IMR-90 (cell line): ENCODE data around the gene GRID1. TPM values are rescaled to one million over a fixed set of nuclear protein-coding genes. Genes with fewer than 3 reads are reported as not detected.

Experiments used
- ATAC-seq: fragments of 200-7000 bp; cut with Tn5 transposase; 2 replicates; pipeline ENCODE4 v1.9.1; 2020; ENCODE audit warnings: low read depth, mild to moderate bottlenecking, moderate library complexity
- BruUV-seq: library from RNA; stranded (reverse); fragments of 400-500 nt; replicated peaks from 2 replicates; lab custom pipeline; 2021; lab: Mats Ljungman, UMichigan
- CTCF ChIA-PET: fragments of 300-600 bp; formaldehyde crosslinking; extraction: SDS; loops from one replicate; lab custom pipeline; 2021; ENCODE audit warnings: antibody characterized with exemption; lab: Yijun Ruan, JAX
- POLR2A ChIA-PET: fragments of 300-600 bp; sonication (Branson Sonifier 250); formaldehyde crosslinking; loops from one replicate; lab custom pipeline; 2022; ENCODE audit warnings: antibody characterized with exemption; ENCODE audit not compliant: unreplicated experiment; lab: Charles Lee
- DNase-seq: peaks from one replicate; pipeline ENCODE4 v3.0.0; 2013
- H2AFZ ChIP-seq: replicated peaks from 2 replicates; pipeline ENCODE3; 2013; ENCODE audit warnings: low read length, mild to moderate bottlenecking; ENCODE audit not compliant: poor library complexity
- H2AK5ac ChIP-seq: 2 replicates; pipeline ENCODE4 v1.6.1; 2013; ENCODE audit warnings: low read depth, low read length, inconsistent platforms
- H2AK9ac ChIP-seq: replicated peaks from 2 replicates; pipeline ENCODE3; 2013; ENCODE audit warnings: mild to moderate bottlenecking, low read depth, low read length, moderate library complexity; ENCODE audit not compliant: poor library complexity
- H2BK120ac ChIP-seq: 2 replicates; pipeline ENCODE4 v1.6.1; 2013; ENCODE audit warnings: low read depth, low read length, inconsistent platforms
- H2BK15ac ChIP-seq: 3 replicates; pipeline ENCODE4 v1.6.1; 2013; ENCODE audit warnings: low read depth, low read length, inconsistent platforms
- H2BK20ac ChIP-seq: 2 replicates; pipeline ENCODE4 v1.6.1; 2013; ENCODE audit warnings: low read depth, mild to moderate bottlenecking, inconsistent platforms, low read length, moderate library complexity
- H2BK5ac ChIP-seq: 2 replicates; pipeline ENCODE4 v1.6.1; 2013; ENCODE audit warnings: mild to moderate bottlenecking, low read depth, low read length, inconsistent platforms; ENCODE audit not compliant: poor library complexity, severe bottlenecking
- H3K14ac ChIP-seq: replicated peaks from 2 replicates; pipeline ENCODE4 v1.6.1; 2013; ENCODE audit warnings: low read depth, low read length, inconsistent platforms
- H3K18ac ChIP-seq: 2 replicates; pipeline ENCODE4 v1.6.1; 2013; ENCODE audit warnings: low read depth, low read length, control low read depth
- H3K23ac ChIP-seq: 2 replicates; pipeline ENCODE4 v1.6.1; 2013; ENCODE audit warnings: low read depth, low read length, inconsistent platforms
- H3K27ac ChIP-seq: 2 replicates; pipeline ENCODE4 v1.5.1; 2013; ENCODE audit warnings: mild to moderate bottlenecking, control low read depth, low read length; ENCODE audit not compliant: insufficient read depth
- H3K27me3 ChIP-seq: 2 replicates; pipeline ENCODE4 v1.6.1; 2013; ENCODE audit warnings: low read length; ENCODE audit not compliant: control insufficient read depth, insufficient read depth
- H3K36me3 ChIP-seq: 2 replicates; pipeline ENCODE4 v1.6.1; 2013; ENCODE audit warnings: low read length, mixed read lengths; ENCODE audit not compliant: control insufficient read depth, insufficient read depth
- H3K4ac ChIP-seq: 2 replicates; pipeline ENCODE4 v1.6.1; 2013; ENCODE audit warnings: low read depth, low read length, inconsistent platforms
- H3K4me1 ChIP-seq: 2 replicates; pipeline ENCODE4 v1.6.1; 2013; ENCODE audit warnings: low read length, mixed read lengths; ENCODE audit not compliant: control insufficient read depth, insufficient read depth
- H3K4me2 ChIP-seq: 2 replicates; pipeline ENCODE4 v1.6.1; 2013; ENCODE audit warnings: low read depth, mild to moderate bottlenecking, control low read depth, low read length, moderate library complexity
- H3K4me3 ChIP-seq: 2 replicates; pipeline ENCODE4 v1.5.1; 2013; ENCODE audit warnings: low read depth, mild to moderate bottlenecking, control low read depth, low read length, moderate library complexity; ENCODE audit not compliant: insufficient read depth
- H3K56ac ChIP-seq: 2 replicates; pipeline ENCODE4 v1.6.1; 2013; ENCODE audit warnings: low read length, inconsistent platforms; ENCODE audit not compliant: insufficient read depth; ENCODE audit errors: extremely low read depth
- H3K79me1 ChIP-seq, 2 experiments: 2 replicates each; pipeline ENCODE4 v1.6.1; 2013; ENCODE audit warnings: low read length in 2 of 2, inconsistent platforms in 1 of 2, low read depth in 1 of 2
- H3K9ac ChIP-seq: 2 replicates; pipeline ENCODE4 v1.6.1; 2013; ENCODE audit warnings: low read depth, low read length, control low read depth
- H3K9me1 ChIP-seq: 2 replicates; pipeline ENCODE4 v1.6.1; 2013; ENCODE audit warnings: low read length, inconsistent platforms; ENCODE audit not compliant: insufficient read depth
- H3K9me3 ChIP-seq: 2 replicates; pipeline ENCODE4 v1.6.1; 2013; ENCODE audit warnings: low read length; ENCODE audit not compliant: control insufficient read depth, insufficient read depth
- H4K20me1 ChIP-seq: 2 replicates; pipeline ENCODE4 v1.6.1; 2013; ENCODE audit warnings: low read length, inconsistent platforms; ENCODE audit not compliant: insufficient read depth
- H4K5ac ChIP-seq: 2 replicates; pipeline ENCODE4 v1.6.1; 2013; ENCODE audit warnings: mild to moderate bottlenecking, low read depth, low read length, control low read depth
- H4K8ac ChIP-seq, 2 experiments: 2 replicates each; pipeline ENCODE4 v1.6.1; 2013; ENCODE audit warnings: low read depth in 2 of 2, low read length in 2 of 2, control low read depth in 1 of 2, inconsistent platforms in 1 of 2
- H4K91ac ChIP-seq: 2 replicates; pipeline ENCODE4 v1.6.1; 2013; ENCODE audit warnings: low read depth, low read length, inconsistent platforms; ENCODE audit not compliant: insufficient read depth
- BHLHE40 ChIP-seq: fragments of 150-350 bp; IDR thresholded peaks from 2 replicates; pipeline ENCODE4 v1.6.1; 2016; ENCODE audit warnings: mild to moderate bottlenecking, low read depth, low read length
- CEBPB ChIP-seq: IDR thresholded peaks from 2 replicates; pipeline ENCODE4 v1.6.1; 2012; ENCODE audit warnings: low read depth, low read length, improper control_type of control experiment
- CHD1 ChIP-seq: IDR thresholded peaks from 2 replicates; pipeline ENCODE4 v1.6.1; 2012; ENCODE audit warnings: low read depth, low read length, improper control_type of control experiment
- MAFK ChIP-seq: IDR thresholded peaks from 2 replicates; pipeline ENCODE4 v1.6.1; 2012; ENCODE audit warnings: low read depth, low read length, improper control_type of control experiment
- RAD21 ChIP-seq: IDR thresholded peaks from 2 replicates; pipeline ENCODE4 v1.6.1; 2012; ENCODE audit warnings: low read length, improper control_type of control experiment
- WGBS, 2 experiments: methylation state at CpG; one replicate each; pipeline versions ENCODE4 v1.1.5 to v1.1.7; 2013; ENCODE audit warnings: missing lambda C conversion rate in 2 of 2; ENCODE audit not compliant: insufficient read length in 1 of 2; ENCODE audit errors: extremely low coverage in 2 of 2; 5-methylcytosine and 5-hydroxymethylcytosine counted together
- dilution Hi-C: fragments of 300-500 bp; cut with HindIII; formaldehyde crosslinking; loops from one replicate; pipeline ENCODE4 v1.14.3; 2018; ENCODE audit warnings: low sequenced_read_pairs; ENCODE audit not compliant: unreplicated experiment
- in situ Hi-C: fragments of 300-500 bp; cut with MboI; formaldehyde crosslinking; loops from 3 replicates; pipeline ENCODE4 v1.14.3; 2019; ENCODE audit warnings: low sequenced_read_pairs, inconsistent platforms, mixed read lengths
- intact Hi-C: fragments of 100-400 bp; cut with micrococcal nuclease; formaldehyde crosslinking; loops from 2 replicates; pipeline ENCODE4 v1.10.0; 2022
- polyA plus RNA-seq, 3 experiments: library from polyadenylated mRNA; depleted of rRNA; stranded (reverse); fragments of >200 nt; gene quantifications; 2 replicates each; pipeline ENCODE4 v1.2.3, GENCODE V29; 2012; ENCODE audit warnings: low replicate concordance in 1 of 3
- total RNA-seq: library from RNA; depleted of rRNA; stranded (reverse); fragments of >200 nt; gene quantifications from 2 replicates; pipeline ENCODE4 v1.2.3, GENCODE V29; 2012

GRID1 gene
- total and polyA plus RNA-seq, 2 of the 4 experiments (the other 2 are of a cell fraction): not detected

DNA sequence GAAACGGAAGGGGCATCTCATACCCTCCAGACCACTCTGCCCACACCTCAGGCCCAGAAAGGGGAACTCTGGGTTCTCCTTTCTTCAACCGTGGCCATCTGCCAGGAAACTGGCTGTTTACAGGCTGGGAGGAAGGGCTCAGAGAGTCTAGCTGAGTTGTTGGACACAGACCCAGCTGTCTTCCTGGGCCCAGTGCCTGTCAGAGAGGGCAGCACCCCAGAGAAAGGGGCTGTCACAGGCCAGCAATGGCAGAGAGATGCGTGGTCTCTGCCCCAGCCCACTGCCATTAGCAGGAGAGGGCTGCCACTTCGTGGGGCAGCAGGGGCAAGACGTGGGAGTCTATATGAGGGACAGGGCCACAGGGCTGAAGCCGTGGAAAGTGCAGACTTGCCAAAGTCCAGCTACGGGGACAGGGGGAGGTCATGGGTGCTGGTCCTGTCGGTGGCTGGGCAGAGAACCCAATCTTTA lies 11.0 kb downstream of the GRID1 start:
- Histone ChIP-seq H4K5ac (no peak overlapping the region), H4K20me1 (no peaks in the 10 kb centered on the region)

More for the DNA sequence above, 11.0 kb downstream of the GRID1 start:
- Histone ChIP-seq H4K8ac (no peak overlapping the region), H3K27me3 (peaks cover 20% of the 10 kb centered on the region), H3K14ac (no peak overlapping the region), H3K79me1 (no peaks in the 10 kb centered on the region), H3K27ac (no peak overlapping the region), H3K18ac (no peak overlapping the region), H2BK120ac (no peak overlapping the region), H3K36me3 (no peaks in the 10 kb centered on the region), H3K9me3 (no peaks in the 10 kb centered on the region), H3K9me1 (no peaks in the 10 kb centered on the region), H3K4me1 (no peaks in the 10 kb centered on the region), H2AFZ (peak overlapping the region; percentile 21), H2AK5ac (no peak overlapping the region), H3K9ac (no peak overlapping the region), H4K91ac (no peak overlapping the region), H2BK20ac (no peak overlapping the region), H2AK9ac (no peak overlapping the region), H3K4me3 (no peak overlapping the region), H3K23ac (no peak overlapping the region), H3K4me2 (no peak overlapping the region), H2BK15ac (no peak overlapping the region), H3K56ac (no peak overlapping the region), H2BK5ac (no peak overlapping the region), H3K4ac (no peak overlapping the region)
- 23% methylated on average over 4 of the region's 8 CpGs; no CpG with 5 or more reads in 1 of the 2 experiments for WGBS, 2 experiments
- DNase-seq (no peak), ATAC-seq (no peak)
- dilution Hi-C loops (no loop called here), in situ Hi-C loops (no loop called here), intact Hi-C loops (no loop called here)
- TF ChIP-seq MAFK (no peak), CHD1 (no peak), CEBPB (no peak), RAD21 (no peak), BHLHE40 (no peak)
- POLR2A ChIA-PET: no interaction called here
- BruUV-seq: no TSS peak
- CTCF ChIA-PET: no interaction called here
